OCI-LY7 (cell line): ENCODE results near the gene TMEM156. TPM values are rescaled to one million over a fixed set of nuclear protein-coding genes. Genes with fewer than 3 reads are reported as not detected.

ENCODE experiments used
- BruUV-seq: library from RNA; stranded (reverse); fragments of 400-500 nt; replicated peaks from 2 replicates; lab custom pipeline; 2021; lab: Mats Ljungman, UMichigan
- CTCF ChIA-PET: fragments of 300-600 bp; sonication (Branson Sonifier 250); formaldehyde crosslinking; loops from one replicate; lab custom pipeline; 2022; ENCODE audit warnings: antibody characterized with exemption; ENCODE audit not compliant: unreplicated experiment; lab: Charles Lee
- POLR2A ChIA-PET: fragments of 300-600 bp; sonication (Branson Sonifier 250); formaldehyde crosslinking; loops from one replicate; lab custom pipeline; 2022; ENCODE audit warnings: antibody characterized with exemption; lab: Charles Lee
- DNase-seq: peaks from one replicate; pipeline ENCODE4 v3.0.0-alpha.2; 2015; ENCODE audit warnings: low spot score
- H2AFZ ChIP-seq: fragments of 200-600 bp; sonication (generic), shearing (Covaris generic); 2 replicates; pipeline ENCODE4 v1.6.1; 2014; ENCODE audit warnings: mild to moderate bottlenecking, antibody characterized with exemption, low read length, moderate library complexity
- H3K27ac ChIP-seq: fragments of 200-600 bp; sonication (generic); 2 replicates; pipeline ENCODE4 v1.5.1; 2014; ENCODE audit warnings: mixed run types, low read depth, mild to moderate bottlenecking, moderate library complexity, low read length, inconsistent platforms; ENCODE audit not compliant: poor library complexity, severe bottlenecking
- H3K36me3 ChIP-seq: fragments of 200-600 bp; sonication (generic); 2 replicates; pipeline ENCODE4 v1.6.1; 2014; ENCODE audit warnings: mild to moderate bottlenecking, antibody characterized with exemption, low read length, moderate library complexity, mixed read lengths; ENCODE audit not compliant: insufficient read depth
- H3K4me1 ChIP-seq: fragments of 200-600 bp; sonication (generic); 2 replicates; pipeline ENCODE4 v1.5.1; 2014; ENCODE audit warnings: mild to moderate bottlenecking, low read length; ENCODE audit not compliant: insufficient read depth, poor library complexity, severe bottlenecking
- H3K4me2 ChIP-seq: fragments of 200-600 bp; sonication (generic); 2 replicates; pipeline ENCODE4 v1.6.1; 2014; ENCODE audit warnings: mild to moderate bottlenecking, low read length
- H3K4me3 ChIP-seq: fragments of 200-600 bp; sonication (generic); 2 replicates; pipeline ENCODE4 v1.5.1; 2014; ENCODE audit warnings: mild to moderate bottlenecking, low read depth, low read length; ENCODE audit not compliant: poor library complexity, severe bottlenecking
- H3K79me2 ChIP-seq: fragments of 200-600 bp; sonication (generic); 2 replicates; pipeline ENCODE4 v1.6.1; 2016; ENCODE audit warnings: low read depth, mild to moderate bottlenecking, low read length, moderate library complexity, mixed read lengths; ENCODE audit not compliant: insufficient read depth
- H3K9me2 ChIP-seq: fragments of 200-600 bp; sonication (generic); 2 replicates; pipeline ENCODE4 v1.6.1; 2016; ENCODE audit warnings: mild to moderate bottlenecking, low read length, mixed read lengths; ENCODE audit not compliant: insufficient read depth
- H3K9me3 ChIP-seq: fragments of 200-600 bp; sonication (generic); 2 replicates; pipeline ENCODE4 v1.6.1; 2014; ENCODE audit warnings: mild to moderate bottlenecking, mixed run types, low read length, mixed read lengths
- H4K20me1 ChIP-seq: fragments of 200-600 bp; sonication (generic); 2 replicates; pipeline ENCODE4 v1.6.1; 2014; ENCODE audit warnings: mild to moderate bottlenecking, antibody characterized with exemption, low read length, moderate library complexity, mixed read lengths; ENCODE audit not compliant: insufficient read depth
- EZH2phosphoT487 ChIP-seq: fragments of 200-600 bp; sonication (generic); IDR thresholded peaks from 2 replicates; pipeline ENCODE4 v1.6.1; 2018; ENCODE audit warnings: low read depth, borderline replicate concordance, mild to moderate bottlenecking, mixed run types, antibody characterized with exemption, low read length, moderate library complexity, mixed read lengths
- intact Hi-C: fragments of 100-400 bp; cut with micrococcal nuclease; formaldehyde crosslinking; loops from one replicate; pipeline ENCODE4 v1.10.0; 2022; ENCODE audit not compliant: unreplicated experiment
- total RNA-seq, 2 experiments: library from RNA; depleted of rRNA in 1 of 2; stranded (reverse); fragments of >200 nt in 1 of 2; shearing (Covaris generic) in 1 of 2; gene quantifications; 2 replicates each; pipeline ENCODE4 v1.2.3, GENCODE V29; 2014 to 2022
- TF ChIP-seq, protein P1 (sequence below): fragments of 200-600 bp; sonication (generic); conservative IDR thresholded peaks from 2 replicates; pipeline ENCODE4 v1.5.1; 2014; ENCODE audit warnings: mild to moderate bottlenecking, antibody characterized with exemption, low read length, moderate library complexity, mixed read lengths

The TMEM156 gene
- total RNA-seq, 2 experiments from 2014 or later = 29.0 to 29.4 TPM

DNA sequence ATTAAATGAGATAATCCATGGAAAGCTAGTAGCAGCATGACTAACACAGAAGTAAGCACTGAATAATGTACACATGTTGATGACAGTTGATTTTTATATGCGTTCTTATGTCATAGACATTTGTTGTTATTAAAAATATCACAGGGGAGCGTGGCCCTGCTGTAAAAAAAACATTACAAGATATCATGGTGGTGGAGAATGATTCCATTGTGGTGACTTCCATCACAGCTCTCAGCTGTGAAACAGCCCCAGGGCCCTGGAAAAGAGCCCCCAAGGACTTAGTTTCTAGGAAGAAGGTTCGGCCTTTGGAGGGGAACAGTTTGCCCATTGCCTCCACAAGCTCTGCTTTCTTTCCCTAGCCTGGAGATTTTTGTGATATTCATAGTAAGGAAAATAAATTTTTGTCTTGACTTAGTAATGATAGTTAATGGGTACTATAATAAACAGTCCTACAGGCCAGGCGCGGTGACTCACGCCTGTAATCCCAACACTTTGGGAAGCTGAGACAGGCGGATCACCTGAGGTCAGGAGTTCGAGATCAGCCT, 114.7 kb downstream of the TMEM156 start:
- TF ChIP-seq EZH2phosphoT487 = no peak
- TF ChIP-seq, protein P1, sequence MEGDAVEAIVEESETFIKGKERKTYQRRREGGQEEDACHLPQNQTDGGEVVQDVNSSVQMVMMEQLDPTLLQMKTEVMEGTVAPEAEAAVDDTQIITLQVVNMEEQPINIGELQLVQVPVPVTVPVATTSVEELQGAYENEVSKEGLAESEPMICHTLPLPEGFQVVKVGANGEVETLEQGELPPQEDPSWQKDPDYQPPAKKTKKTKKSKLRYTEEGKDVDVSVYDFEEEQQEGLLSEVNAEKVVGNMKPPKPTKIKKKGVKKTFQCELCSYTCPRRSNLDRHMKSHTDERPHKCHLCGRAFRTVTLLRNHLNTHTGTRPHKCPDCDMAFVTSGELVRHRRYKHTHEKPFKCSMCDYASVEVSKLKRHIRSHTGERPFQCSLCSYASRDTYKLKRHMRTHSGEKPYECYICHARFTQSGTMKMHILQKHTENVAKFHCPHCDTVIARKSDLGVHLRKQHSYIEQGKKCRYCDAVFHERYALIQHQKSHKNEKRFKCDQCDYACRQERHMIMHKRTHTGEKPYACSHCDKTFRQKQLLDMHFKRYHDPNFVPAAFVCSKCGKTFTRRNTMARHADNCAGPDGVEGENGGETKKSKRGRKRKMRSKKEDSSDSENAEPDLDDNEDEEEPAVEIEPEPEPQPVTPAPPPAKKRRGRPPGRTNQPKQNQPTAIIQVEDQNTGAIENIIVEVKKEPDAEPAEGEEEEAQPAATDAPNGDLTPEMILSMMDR = no peak
- Histone ChIP-seq H2AFZ (no peak overlapping the region), H3K4me2 (no peak overlapping the region), H3K9me2 (no peaks in the 10 kb centered on the region), H3K27ac (no peak overlapping the region), H3K4me1 (peaks cover 8% of the 10 kb centered on the region), H4K20me1 (no peaks in the 10 kb centered on the region), H3K36me3 (no peaks in the 10 kb centered on the region), H3K79me2 (no peaks in the 10 kb centered on the region), H3K4me3 (no peak overlapping the region), H3K9me3 (no peaks in the 10 kb centered on the region)
- intact Hi-C loops = no loop called here
- no peak for DNase-seq
- CTCF ChIA-PET = no interaction called here
- POLR2A ChIA-PET = interaction anchor here (0.7 to 1.3 kb wide), 2 partner anchors 270 to 494 kb away, joined by 3 read pairs; no protein-coding TSS in a partner anchor
- no TSS peak for BruUV-seq

Other genes starting within 250 kb of the TMEM156 start
- 34.5 and 39.8 TPM in 2 replicates for gene TLR10, start 249.4 kb downstream of the TMEM156 start, total RNA-seq (2014; rRNA removed; shearing (Covaris generic))
- gene TLR10, start 249.4 kb downstream of the TMEM156 start, total RNA-seq (2022) = 19.5 and 27.4 TPM in 2 replicates
- gene TLR1, start 227.6 kb downstream of the TMEM156 start, total RNA-seq (2014; rRNA removed; shearing (Covaris generic)) = 3.3 and 3.8 TPM in 2 replicates
- gene TLR1, start 227.6 kb downstream of the TMEM156 start, total RNA-seq (2022) = 6.0 and 7.4 TPM in 2 replicates
- gene TLR6, start 175.6 kb downstream of the TMEM156 start, total RNA-seq (2014; rRNA removed; shearing (Covaris generic)) = 1.5 TPM in 2 replicates
- 7.1 and 9.2 TPM in 2 replicates for gene TLR6, start 175.6 kb downstream of the TMEM156 start, total RNA-seq (2022)
- not detected in 2 replicates for gene FAM114A1, start 164.6 kb downstream of the TMEM156 start, total RNA-seq (2014; rRNA removed; shearing (Covaris generic))
- not detected in 2 replicates for gene FAM114A1, start 164.6 kb downstream of the TMEM156 start, total RNA-seq (2022)
- 34.4 and 47.5 TPM in 2 replicates for gene KLHL5, start 29.8 kb upstream of the TMEM156 start, total RNA-seq (2014; rRNA removed; shearing (Covaris generic))
- 59.8 and 69.8 TPM in 2 replicates for gene KLHL5, start 29.8 kb upstream of the TMEM156 start, total RNA-seq (2022)
- 40.5 and 41.2 TPM in 2 replicates for gene WDR19, start 150.1 kb upstream of the TMEM156 start, total RNA-seq (2014; rRNA removed; shearing (Covaris generic))
- 47.5 and 51.0 TPM in 2 replicates for gene WDR19, start 150.1 kb upstream of the TMEM156 start, total RNA-seq (2022)